RWPE1 (cell line): ENCODE results near the gene PGA4.
"Not testable (repeated sequence)": the region's sequence is repeated elsewhere in the genome, so short reads cannot be mapped to it uniquely, and the experiment has no call there.

Experiments used
- CTCF ChIA-PET: fragments of 350-600 bp; sonication (Branson Sonifier 250); formaldehyde crosslinking; extraction: SDS; loops from one replicate; lab custom pipeline; 2021; lab: Yijun Ruan, JAX
- POLR2A ChIA-PET: fragments of 400-600 bp; formaldehyde crosslinking; extraction: SDS; loops from one replicate; lab custom pipeline; 2020; ENCODE audit warnings: antibody characterized with exemption; ENCODE audit not compliant: low non-redundant PET; lab: Yijun Ruan, JAX
- DNase-seq: peaks from one replicate; pipeline ENCODE4 v3.0.0; 2012; ENCODE audit warnings: low spot score
- H3K27ac ChIP-seq: fragments of 450-650 bp; 2 replicates; pipeline ENCODE4 v1.5.1; 2017
- TF ChIP-seq, protein P1 (sequence below): fragments of 450-650 bp; conservative IDR thresholded peaks from 2 replicates; pipeline ENCODE4 v1.5.1; 2017; ENCODE audit warnings: low read depth, mild to moderate bottlenecking

PGA4 gene

GRCh38 chr11:61245284-61245964 is 23.3 kb downstream of the PGA4 start:
- DNase-seq, CTCF ChIA-PET, POLR2A ChIA-PET, H3K27ac ChIP-seq: not testable (repeated sequence)

GRCh38 chr11:61248071-61248470 is 25.9 kb downstream of the PGA4 start:
- DNase-seq, H3K27ac ChIP-seq, CTCF ChIA-PET, POLR2A ChIA-PET: not testable (repeated sequence)

DNA sequence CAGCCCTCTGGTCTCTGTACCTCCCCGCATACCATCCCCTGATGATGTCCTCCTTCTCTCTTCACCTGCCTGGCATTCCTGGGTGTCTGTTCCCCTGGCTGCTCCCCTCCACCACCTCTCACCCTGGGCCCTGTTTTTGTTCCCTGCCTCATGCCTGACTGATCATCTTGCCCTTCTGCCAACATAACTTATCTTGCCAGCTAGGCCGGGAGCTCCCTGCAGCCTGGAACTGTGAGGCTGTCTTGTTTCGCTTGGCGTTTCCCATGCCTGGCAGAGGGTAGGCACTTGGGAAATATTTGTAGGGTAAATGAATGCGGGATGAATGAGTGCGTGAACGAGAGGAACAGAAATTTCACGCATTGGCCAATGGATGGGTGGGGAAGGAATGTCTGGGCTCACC is 27.1 kb downstream of the PGA4 start:
- CTCF ChIA-PET, POLR2A ChIA-PET, H3K27ac ChIP-seq, DNase-seq: not testable (repeated sequence)

GRCh38 chr11:61250796-61251765 is 28.9 kb downstream of the PGA4 start:
- CTCF ChIA-PET, result interaction anchor here (0.6 to 1.0 kb wide), 2 partner anchors 43 to 132 kb away, joined by 3 read pairs; no protein-coding TSS in a partner anchor
- POLR2A ChIA-PET, H3K27ac ChIP-seq, DNase-seq: not testable (repeated sequence)

DNA sequence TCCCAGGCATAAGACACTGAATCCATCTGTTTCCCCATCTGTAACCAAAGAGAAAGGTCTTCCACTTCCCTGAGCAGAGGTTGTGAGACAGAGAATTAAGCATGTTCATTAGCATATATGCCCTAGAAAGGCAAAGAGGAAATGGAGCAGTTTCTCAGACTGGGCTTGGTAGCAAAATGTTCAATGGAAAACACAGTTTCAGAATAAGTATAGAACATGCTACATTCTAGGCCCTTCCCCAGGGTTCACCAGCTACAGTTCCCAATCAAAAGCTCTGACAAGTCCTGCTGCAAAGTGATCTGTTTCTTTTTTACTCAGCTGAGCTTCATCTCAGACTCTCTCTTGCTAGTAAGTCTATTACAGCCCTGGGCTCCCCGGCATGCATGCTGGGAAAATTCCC is 30.2 kb downstream of the PGA4 start:
- POLR2A ChIA-PET, result interaction anchor here (0.6 kb wide), 1 partner anchor 26 kb away, joined by 3 read pairs; no protein-coding TSS in a partner anchor

GRCh38 chr11:61254403-61255025 is 32.4 kb downstream of the PGA4 start:
- TF ChIP-seq, protein P1, sequence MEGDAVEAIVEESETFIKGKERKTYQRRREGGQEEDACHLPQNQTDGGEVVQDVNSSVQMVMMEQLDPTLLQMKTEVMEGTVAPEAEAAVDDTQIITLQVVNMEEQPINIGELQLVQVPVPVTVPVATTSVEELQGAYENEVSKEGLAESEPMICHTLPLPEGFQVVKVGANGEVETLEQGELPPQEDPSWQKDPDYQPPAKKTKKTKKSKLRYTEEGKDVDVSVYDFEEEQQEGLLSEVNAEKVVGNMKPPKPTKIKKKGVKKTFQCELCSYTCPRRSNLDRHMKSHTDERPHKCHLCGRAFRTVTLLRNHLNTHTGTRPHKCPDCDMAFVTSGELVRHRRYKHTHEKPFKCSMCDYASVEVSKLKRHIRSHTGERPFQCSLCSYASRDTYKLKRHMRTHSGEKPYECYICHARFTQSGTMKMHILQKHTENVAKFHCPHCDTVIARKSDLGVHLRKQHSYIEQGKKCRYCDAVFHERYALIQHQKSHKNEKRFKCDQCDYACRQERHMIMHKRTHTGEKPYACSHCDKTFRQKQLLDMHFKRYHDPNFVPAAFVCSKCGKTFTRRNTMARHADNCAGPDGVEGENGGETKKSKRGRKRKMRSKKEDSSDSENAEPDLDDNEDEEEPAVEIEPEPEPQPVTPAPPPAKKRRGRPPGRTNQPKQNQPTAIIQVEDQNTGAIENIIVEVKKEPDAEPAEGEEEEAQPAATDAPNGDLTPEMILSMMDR, result peak; percentile 72
- H3K27ac ChIP-seq, result no peak overlapping the region
- ChIA-PET POLR2A (no interaction called here), CTCF (interaction anchor here (0.5 to 1.8 kb wide), 11 partner anchors 8 to 211 kb away, joined by 3 to 15 read pairs (median 3); partner anchors contain the start of gene VWCE)
- DNase-seq, result peak; percentile 67

More for the DNA sequence above, 30.2 kb downstream of the PGA4 start:
- not testable (repeated sequence) for DNase-seq, H3K27ac ChIP-seq
- CTCF ChIA-PET, result interaction anchor here (0.6 kb wide), 1 partner anchor 385 kb away, joined by 5 read pairs; no protein-coding TSS in a partner anchor

GRCh38 chr11:61256710-61257482 is 34.7 kb downstream of the PGA4 start:
- CTCF ChIA-PET, result interaction anchor here (0.6 kb wide), 2 partner anchors 37 to 122 kb away, joined by 4 to 6 read pairs; no protein-coding TSS in a partner anchor
- DNase-seq, result no peak
- TF ChIP-seq, protein P1, result no peak
- no peak overlapping the region for H3K27ac ChIP-seq
- POLR2A ChIA-PET, result no interaction called here

DNA sequence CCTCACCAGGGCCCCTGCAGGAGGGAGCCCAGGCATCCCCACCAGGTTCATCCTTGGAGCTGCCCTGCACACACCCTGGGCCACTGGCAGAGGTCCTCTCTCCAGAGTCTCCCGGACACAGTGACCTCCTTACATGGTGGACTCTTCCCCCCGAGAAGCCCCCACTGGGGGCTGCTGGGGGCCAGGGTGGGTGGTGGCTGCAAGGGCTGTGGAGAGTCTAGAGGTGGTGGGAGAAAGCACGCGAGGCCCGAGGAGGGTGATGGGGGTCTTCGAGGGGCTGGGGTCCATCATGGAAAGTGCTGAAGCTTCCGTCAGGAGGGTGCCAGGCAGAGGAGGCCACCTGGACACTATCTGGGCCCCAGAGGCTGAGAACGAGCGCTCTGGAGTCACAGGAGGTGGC is 36.4 kb downstream of the PGA4 start:
- ChIA-PET CTCF (no interaction called here), POLR2A (no interaction called here)
- TF ChIP-seq, protein P1, result no peak
- DNase-seq, result no peak
- H3K27ac ChIP-seq, result no peak overlapping the region
